ENCODE measurements around the gene GDPD3. TPM values are rescaled to one million over a fixed set of nuclear protein-coding genes. Genes with fewer than 3 reads are reported as not detected.

Gene GDPD3
- total RNA-seq, 1 donor from 2014 or later: 6.1 TPM

- Mint-ChIP-seq H3K9me3 (peaks cover 2% of the 10 kb centered on the region), H3K27ac (no peak overlapping the region), H3K4me1 (peaks cover 5% of the 10 kb centered on the region), H3K27me3 (no peaks in the 10 kb centered on the region), H3K36me3 (ENCODE audit: low read depth) (no peaks in the 10 kb centered on the region), H3K4me3 (no peak overlapping the region)
- TF ChIP-seq, protein P1, sequence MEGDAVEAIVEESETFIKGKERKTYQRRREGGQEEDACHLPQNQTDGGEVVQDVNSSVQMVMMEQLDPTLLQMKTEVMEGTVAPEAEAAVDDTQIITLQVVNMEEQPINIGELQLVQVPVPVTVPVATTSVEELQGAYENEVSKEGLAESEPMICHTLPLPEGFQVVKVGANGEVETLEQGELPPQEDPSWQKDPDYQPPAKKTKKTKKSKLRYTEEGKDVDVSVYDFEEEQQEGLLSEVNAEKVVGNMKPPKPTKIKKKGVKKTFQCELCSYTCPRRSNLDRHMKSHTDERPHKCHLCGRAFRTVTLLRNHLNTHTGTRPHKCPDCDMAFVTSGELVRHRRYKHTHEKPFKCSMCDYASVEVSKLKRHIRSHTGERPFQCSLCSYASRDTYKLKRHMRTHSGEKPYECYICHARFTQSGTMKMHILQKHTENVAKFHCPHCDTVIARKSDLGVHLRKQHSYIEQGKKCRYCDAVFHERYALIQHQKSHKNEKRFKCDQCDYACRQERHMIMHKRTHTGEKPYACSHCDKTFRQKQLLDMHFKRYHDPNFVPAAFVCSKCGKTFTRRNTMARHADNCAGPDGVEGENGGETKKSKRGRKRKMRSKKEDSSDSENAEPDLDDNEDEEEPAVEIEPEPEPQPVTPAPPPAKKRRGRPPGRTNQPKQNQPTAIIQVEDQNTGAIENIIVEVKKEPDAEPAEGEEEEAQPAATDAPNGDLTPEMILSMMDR (IDR thresholded peaks at IDR 0.05): no peak
- intact Hi-C loops (cut with micrococcal nuclease): no loop called here
- ChIA-PET CTCF (no interaction called here), POLR2A (no interaction called here)
- no peak for DNase-seq
- no peak for ATAC-seq (ENCODE audit: low read depth)
These were observed 36.1 kb upstream of the GDPD3 start for GRCh38 chr16:30149250-30149930.

DNA sequence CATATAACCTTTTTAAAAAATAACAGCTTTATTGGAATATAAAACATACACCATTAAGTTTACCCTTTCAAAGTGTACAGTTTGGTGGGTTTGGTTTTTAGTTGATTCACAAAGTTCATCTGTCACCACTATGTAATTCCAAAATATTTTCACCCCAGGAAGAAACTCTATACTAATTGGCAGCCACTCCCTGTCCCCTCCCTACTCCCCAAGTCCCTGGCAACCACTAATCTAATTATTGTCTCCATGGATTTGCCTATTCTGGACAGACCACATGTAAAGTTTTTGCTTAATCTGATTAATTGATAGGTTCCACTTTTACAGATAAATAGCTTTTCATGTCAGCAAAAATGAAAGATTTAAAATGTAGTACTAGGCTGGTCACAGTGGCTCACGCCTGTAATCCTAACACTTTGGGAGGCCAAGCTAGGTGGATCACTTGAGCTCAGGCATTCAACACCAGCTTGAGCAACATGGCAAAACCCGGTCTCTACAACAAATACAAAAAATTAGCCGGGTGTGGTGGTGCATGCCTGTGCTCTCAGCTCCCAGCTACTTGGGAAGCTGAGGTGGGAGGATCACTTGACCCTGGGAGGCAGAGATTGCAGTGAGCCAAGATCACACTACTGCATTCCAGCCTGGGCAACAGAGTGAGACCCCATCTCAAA is 34.6 kb upstream of the GDPD3 start:
- Mint-ChIP-seq H3K27me3 (no peaks in the 10 kb centered on the region), H3K4me3 (no peak overlapping the region), H3K9me3 (peaks cover 2% of the 10 kb centered on the region), H3K36me3 (ENCODE audit: low read depth) (no peaks in the 10 kb centered on the region), H3K27ac (no peak overlapping the region), H3K4me1 (peaks cover 10% of the 10 kb centered on the region)
- DNase-seq (no peak), ATAC-seq (ENCODE audit: low read depth) (no peak)
- intact Hi-C loops (cut with micrococcal nuclease): no loop called here
- ChIA-PET CTCF (no interaction called here), POLR2A (interaction anchor here (0.9 kb wide), 1 partner anchor 35 kb away, joined by 3 read pairs; the partner anchor contains the start of gene CORO1A)
- TF ChIP-seq, protein P1 (IDR thresholded peaks at IDR 0.05): no peak

DNA sequence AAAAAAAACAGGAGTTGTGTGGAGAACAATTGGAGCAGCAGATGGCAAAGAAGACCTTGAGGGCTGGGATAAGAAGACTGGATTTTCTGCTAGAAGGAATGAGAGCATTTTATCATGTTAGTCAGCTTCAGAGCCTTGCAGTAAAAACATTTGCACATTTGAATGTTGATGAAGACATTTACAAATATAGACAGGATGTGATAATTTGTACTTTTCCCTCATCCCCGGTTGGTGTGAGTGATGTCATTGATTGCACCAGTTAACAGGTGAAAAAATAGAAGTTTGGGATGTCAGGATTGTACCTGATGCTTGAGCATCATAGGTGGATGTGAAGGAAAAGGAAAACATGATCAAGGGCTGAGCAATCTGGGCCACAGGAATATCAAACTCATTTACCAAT is 32.3 kb upstream of the GDPD3 start:
- ChIA-PET POLR2A (no interaction called here), CTCF (no interaction called here)
- peaks cover 2% of the 10 kb centered on the region for H3K9me3 Mint-ChIP-seq
- TF ChIP-seq, protein P1 (IDR thresholded peaks at IDR 0.05): no peak
- H3K4me1 Mint-ChIP-seq: peaks cover 5% of the 10 kb centered on the region
- no peaks in the 10 kb centered on the region for H3K27me3 Mint-ChIP-seq
- ATAC-seq (ENCODE audit: low read depth) (no peak), DNase-seq (no peak)
- intact Hi-C loops (cut with micrococcal nuclease): no loop called here
- H3K27ac Mint-ChIP-seq: no peak overlapping the region
- no peaks in the 10 kb centered on the region for H3K36me3 Mint-ChIP-seq (ENCODE audit: low read depth)
- no peak overlapping the region for H3K4me3 Mint-ChIP-seq

- peaks cover 7% of the 10 kb centered on the region for H3K4me1 Mint-ChIP-seq
- ChIA-PET POLR2A (no interaction called here), CTCF (no interaction called here)
- TF ChIP-seq, protein P1 (IDR thresholded peaks at IDR 0.05): no peak
- H3K27me3 Mint-ChIP-seq: no peaks in the 10 kb centered on the region
- no peak overlapping the region for H3K27ac Mint-ChIP-seq
- no peak for ATAC-seq (ENCODE audit: low read depth)
- peaks cover 2% of the 10 kb centered on the region for H3K9me3 Mint-ChIP-seq
- no peaks in the 10 kb centered on the region for H3K36me3 Mint-ChIP-seq (ENCODE audit: low read depth)
- intact Hi-C loops (cut with micrococcal nuclease): no loop called here
- no peak overlapping the region for H3K4me3 Mint-ChIP-seq
- no peak for DNase-seq
These were observed 31.6 kb upstream of the GDPD3 start for GRCh38 chr16:30144917-30145316.

DNA sequence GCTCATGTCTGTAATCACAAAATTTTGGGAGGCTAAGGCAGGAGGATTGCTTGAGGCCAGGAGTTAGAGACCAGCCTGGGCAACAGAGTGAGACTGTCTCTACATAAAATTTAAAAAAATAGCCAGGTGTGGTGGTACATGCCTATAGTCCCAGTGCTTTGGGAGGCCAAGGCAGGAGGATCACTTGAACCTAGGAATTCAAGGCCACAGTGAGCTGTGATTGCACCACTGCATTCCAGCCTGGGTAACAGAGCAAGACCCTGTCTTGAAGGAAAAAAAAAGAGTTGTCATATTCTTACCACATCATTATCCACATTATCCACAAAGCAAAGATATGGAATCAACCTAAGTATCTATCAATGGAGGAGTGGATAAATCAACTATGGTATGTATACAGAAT is 30.7 kb upstream of the GDPD3 start:
- H3K36me3 Mint-ChIP-seq (ENCODE audit: low read depth): no peaks in the 10 kb centered on the region
- ChIA-PET CTCF (no interaction called here), POLR2A (interaction anchor here (1.8 kb wide), 1 partner anchor 40 kb away, joined by 13 read pairs; the partner anchor contains the start of gene CORO1A)
- H3K27me3 Mint-ChIP-seq: no peaks in the 10 kb centered on the region
- H3K9me3 Mint-ChIP-seq: no peaks in the 10 kb centered on the region
- intact Hi-C loops (cut with micrococcal nuclease): no loop called here
- peaks cover 12% of the 10 kb centered on the region for H3K4me1 Mint-ChIP-seq
- TF ChIP-seq, protein P1 (IDR thresholded peaks at IDR 0.05): no peak
- DNase-seq: no peak
- ATAC-seq (ENCODE audit: low read depth): no peak
- no peak overlapping the region for H3K4me3 Mint-ChIP-seq
- no peak overlapping the region for H3K27ac Mint-ChIP-seq

Measured in activated B cell treated with CpG ODN at 0.5 μM for 24 hours (primary cell).